Stimulated activated CD8-positive, alpha-beta memory T cell treated with anti-CD3 and anti-CD28 coated beads, Interleukin-2, amount 100 ng/mL, for 1 hour (primary cell): ENCODE measurements around the gene ZFAND2B.
A peak's percentile ranks its signal among the peaks of the same experiment; 100 is the strongest.

Experiments
- DNase-seq, 2 donors: peaks; one replicate each; pipeline ENCODE4 v3.0.0-alpha.2; 2020; ENCODE audit warnings: low read depth in 2 of 2

The ZFAND2B gene

DNA sequence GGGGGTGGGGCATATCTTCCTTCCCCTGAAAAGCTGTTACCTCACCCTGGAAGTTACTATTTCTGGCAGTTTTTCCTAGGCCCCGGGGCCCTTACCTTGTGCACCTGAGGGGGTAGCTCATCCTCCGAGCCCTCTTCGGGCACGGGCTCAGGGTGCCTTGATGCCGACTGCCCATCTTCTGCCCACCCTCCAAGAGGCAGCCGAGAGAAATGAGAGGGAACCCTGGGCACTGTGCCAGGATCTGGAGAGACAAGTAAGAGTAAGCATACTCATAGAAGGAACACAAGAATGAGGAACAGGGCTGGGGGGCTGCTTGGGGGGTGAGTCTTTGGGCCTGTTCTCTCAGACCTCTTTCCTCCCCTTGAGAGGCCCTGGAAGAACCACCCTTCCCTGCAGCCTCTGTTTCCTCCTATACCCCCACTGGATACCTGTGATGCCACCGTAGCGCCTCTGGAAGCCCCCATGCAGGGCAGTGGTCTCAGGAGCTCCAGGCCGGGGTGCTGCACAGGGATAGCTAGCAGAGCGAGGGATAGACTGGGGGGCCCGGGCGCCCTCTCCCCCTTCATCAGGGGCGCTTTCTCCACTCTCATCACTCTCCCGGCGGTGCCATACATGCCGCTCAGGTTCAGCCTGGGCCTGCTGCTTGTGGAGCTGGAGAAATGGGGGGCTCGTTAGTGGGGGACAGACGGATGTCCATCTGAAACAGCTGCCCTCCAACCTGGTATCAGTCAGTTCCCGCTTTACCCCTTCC is 14.2 kb downstream of the ZFAND2B start:
- DNase-seq, result no peak

GRCh38 chr2:219221957-219222518 is 15.5 kb downstream of the ZFAND2B start:
- DNase-seq, result no peak

DNA sequence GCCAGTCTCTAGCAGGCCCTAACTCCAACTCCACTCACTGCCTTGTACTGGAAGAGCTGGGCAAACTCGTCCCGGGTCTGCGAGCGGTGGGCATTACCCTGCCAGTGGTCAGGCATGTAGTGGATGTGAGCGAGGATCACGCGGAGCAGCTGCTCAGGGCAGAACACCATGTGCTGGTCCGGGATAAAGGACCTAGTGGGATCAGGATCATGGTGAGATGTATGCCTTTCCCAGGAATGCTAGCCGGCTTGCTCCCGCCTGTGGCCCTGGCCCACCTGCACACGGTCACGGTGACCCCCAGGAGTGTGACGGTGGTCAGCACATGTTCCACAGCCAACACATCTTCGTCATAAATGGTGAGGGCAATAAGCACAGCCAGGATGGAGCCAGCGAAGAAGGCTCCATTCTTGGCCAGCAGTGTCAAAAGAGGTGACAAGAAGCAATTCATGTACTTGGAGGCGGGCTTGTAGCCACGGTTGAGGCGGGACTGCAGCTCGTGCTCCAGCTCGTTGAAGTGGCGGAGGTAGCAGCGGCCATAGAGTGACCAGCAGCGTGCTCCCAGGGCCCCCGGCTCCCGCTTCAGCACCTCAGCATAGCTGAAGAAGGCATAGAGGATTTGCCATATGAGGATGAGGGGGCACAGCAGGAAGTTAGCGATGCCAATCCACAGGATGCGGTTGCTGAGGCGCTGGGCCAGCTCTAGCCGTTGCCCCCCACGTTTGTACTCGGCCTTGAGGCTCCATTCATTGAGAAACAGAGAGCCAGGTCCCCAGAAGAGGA is 17.4 kb downstream of the ZFAND2B start:
- DNase-seq, result no peak

GRCh38 chr2:219225350-219225749 is 18.8 kb downstream of the ZFAND2B start:
- DNase-seq, result no peak

- no peak for DNase-seq
Observed at GRCh38 chr2:219228041-219228910, 21.7 kb downstream of the ZFAND2B start.

- no peak for DNase-seq
Observed at GRCh38 chr2:219228911-219229304, 22.3 kb downstream of the ZFAND2B start.

DNA sequence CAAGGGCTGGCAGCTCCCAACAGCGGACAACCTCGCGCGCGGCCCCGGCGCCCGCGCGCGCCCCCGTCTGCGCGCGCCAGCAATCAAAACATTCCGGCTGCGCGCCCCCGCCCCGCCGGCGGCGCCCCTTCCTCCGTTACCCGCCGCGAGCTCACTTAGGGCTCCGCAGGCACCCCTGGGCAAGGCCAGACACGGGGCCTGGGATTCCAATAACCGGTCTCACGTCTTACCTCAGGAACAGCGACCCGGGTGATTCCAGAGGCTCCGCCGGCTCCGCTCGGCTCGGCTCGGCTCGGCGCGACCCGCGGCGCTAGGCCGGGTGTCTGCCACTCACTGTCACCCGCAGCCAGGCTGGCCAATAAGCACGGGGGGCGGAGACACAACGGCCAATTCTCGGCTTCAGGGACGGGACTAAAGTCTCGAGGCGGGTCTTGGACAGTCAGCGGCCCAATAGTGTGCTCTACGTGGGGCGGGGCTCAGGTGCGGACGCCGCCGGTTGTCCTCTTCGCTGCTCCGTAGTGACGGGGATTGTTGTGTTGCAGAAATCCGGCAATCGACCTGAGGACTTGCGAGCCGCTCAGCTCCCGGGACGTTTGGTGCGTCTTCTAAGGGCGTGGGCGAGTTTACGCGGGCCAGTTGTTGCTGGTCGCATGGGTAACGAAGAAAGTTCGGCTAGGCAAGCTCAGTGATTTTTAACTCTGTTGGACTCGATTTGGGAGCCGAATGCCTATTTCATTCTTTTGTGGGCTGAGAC is 22.9 kb downstream of the ZFAND2B start, which contains the start of the genes ANKZF1 and ATG9A:
TSS of gene ANKZF1 (plus strand) at position 502 of the 754 bp plus-strand sequence. CDS start 452 bp downstream, outside the sequence.
TSS of gene ATG9A (minus strand) at position 332 of the 754 bp plus-strand sequence. CDS start 1,612 bp downstream, outside the sequence.
- DNase-seq, result peak; percentile 95

DNA sequence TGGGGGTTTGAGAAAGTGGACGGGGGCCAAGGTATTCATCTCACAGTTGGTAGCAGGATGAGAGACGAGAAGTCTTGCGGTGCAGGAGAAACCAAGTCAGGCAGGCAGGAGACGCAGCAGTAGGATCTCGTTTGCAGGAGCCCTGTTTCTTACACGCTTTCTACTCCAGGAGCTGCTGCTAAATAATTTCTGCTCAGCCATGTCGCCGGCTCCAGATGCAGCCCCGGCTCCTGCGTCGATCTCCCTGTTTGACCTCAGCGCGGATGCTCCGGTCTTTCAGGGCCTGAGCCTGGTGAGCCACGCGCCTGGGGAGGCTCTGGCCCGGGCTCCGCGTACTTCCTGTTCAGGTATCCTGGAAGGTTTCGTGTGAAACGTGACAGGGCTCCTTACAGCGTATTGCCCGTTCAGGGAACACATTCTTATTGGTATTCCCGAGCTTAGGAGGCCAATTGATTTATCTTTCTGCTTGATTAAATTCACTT is 23.5 kb downstream of the ZFAND2B start:
- no peak for DNase-seq

DNA sequence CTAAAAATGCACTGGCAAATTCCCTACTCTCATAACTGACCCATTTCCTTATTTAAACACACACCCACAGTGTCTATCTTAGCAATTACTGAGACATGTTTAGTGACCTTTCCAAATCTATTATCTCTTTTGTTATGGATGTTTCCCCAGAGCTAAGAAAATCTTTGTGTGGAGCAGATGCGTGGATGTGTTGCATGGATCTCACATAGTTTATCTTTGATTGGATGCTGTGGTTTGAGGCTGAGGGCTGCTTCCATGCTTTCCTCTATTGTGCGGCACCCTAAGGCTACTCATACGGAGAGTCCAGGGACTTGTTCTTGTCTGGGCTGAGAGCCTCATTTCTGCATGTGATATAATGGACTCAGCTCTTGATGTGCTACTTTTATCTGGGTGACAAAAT is 27.7 kb downstream of the ZFAND2B start:
- no peak for DNase-seq

DNA sequence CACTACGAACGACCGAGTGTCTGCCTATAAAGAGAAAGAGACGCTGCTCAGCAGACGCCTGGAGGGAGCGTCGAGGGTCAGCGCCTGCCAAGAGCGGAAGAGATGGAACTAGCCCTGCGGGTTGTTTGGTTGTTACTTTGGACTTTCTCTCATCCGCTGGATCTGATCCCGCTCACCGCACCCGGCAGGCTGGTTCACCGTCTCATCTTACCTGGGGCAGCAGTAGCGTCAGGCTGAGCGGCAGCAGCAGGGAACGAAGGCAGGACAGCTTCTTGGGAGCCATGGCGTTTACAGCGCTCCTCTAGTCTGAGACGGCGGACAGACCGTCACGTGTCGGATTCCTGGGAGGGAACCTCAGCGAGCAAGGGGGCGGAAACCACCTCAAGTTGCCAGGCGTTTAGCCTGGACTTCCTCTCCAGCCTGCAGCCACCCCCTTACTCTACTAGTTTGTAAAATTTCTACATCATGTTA is 36.7 kb downstream of the ZFAND2B start:
- DNase-seq, result no peak

- no peak for DNase-seq
Observed at GRCh38 chr2:219244789-219245147, 38.2 kb downstream of the ZFAND2B start.

DNA sequence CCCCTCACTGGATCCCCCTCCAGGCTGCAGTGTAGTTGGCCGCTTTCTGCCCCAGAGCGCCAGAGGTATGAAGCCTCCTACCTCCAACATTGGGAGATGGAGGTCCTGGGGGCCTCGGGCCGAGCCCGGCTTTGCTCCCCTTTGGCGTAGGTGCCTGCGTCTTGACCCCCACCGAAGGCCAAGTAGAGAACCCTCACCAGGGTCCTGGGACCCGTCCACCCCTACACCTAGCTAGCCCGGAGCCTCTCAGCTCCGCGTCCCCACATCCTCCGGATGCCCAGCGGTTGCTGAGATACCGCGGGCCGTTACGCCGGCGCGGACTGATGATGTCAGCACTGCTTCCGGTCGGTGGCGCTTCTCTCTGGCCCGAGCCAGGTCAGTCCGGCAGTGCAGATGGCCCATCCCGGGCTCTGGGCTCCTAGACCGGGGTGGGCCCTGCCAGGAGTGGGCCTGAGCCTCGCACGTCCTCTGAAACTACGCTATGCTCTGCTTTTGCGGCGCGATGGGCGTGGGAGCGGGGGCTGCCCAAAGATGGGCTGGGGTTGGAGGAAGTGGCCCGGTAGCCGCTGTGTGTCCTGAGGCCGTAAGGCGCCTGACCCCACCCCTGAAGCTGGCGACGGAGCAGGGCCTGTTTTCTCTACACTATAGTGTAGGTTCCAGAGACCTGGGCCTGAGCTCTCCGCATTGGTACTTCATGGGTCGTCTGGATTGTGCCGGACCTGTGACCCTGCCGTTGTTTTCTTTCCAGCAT is 38.7 kb downstream of the ZFAND2B start, which contains the start of the genes GLB1L and STK16:
TSS of gene GLB1L (minus strand) at position 297 of the 751 bp plus-strand sequence. CDS start 1,871 bp downstream, outside the sequence.
TSS of gene STK16 (plus strand) at position 332 of the 751 bp plus-strand sequence. CDS start 521 bp downstream, outside the sequence.
- peak; percentile 80 to 82 for DNase-seq

DNA sequence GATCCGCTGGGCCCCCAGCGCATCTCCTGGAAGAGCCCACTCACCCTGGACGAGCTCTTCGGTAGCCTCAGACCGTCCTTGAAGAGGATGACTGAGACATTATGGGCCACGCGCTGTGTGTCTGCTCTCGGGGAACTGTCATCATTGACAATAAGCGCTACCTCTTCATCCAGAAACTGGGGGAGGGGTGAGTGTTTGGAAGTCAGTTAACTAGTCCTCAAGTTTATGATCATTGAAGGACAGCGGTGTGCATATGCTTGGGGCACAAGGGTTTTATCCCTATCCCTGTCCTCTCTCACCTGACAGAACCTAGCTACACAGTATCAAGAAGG is 39.3 kb downstream of the ZFAND2B start:
- no peak for DNase-seq

DNA sequence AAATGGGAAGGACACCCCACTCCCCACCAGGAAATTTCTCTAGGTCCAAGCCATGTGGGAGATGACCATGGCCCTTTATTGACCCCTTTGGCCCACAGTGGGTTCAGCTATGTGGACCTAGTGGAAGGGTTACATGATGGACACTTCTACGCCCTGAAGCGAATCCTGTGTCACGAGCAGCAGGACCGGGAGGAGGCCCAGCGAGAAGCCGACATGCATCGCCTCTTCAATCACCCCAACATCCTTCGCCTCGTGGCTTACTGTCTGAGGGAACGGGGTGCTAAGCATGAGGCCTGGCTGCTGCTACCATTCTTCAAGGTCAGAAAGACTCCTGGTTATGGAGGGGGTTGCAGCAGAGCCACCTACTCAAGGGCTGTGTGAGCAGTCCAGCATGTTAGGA is 40.0 kb downstream of the ZFAND2B start:
- no peak for DNase-seq

- DNase-seq, result no peak
Observed at GRCh38 chr2:219247678-219248642, 41.4 kb downstream of the ZFAND2B start.

- DNase-seq, result no peak
Observed at GRCh38 chr2:219248845-219249202, 42.2 kb downstream of the ZFAND2B start.

GRCh38 chr2:219249203-219249980 is 42.8 kb downstream of the ZFAND2B start:
- DNase-seq, result no peak
